Measurements from ENCODE around the gene ATG9B. TPM values are rescaled to one million over a fixed set of nuclear protein-coding genes. Genes with fewer than 3 reads are reported as not detected.

ATG9B gene
- total and polyA plus RNA-seq, 9 of the 15 experiments (the other 6 are each of a cell fraction or from before 2014, with no cell fraction given), result 0.29 to 8.0 (median 2.1) TPM

GRCh38 chr7:151028131-151028947 lies 4.0 kb upstream of the ATG9B start, which contains the start of gene ABCB8 (continued):
- TF ChIP-seq BCLAF1 (IDR thresholded peaks at IDR 0.05; ENCODE audit: borderline replicate concordance in 1 of 2, control insufficient read depth in 1 of 2, low read depth in 2 of 2, low read length in 1 of 2) (peak in 1 of 2 experiments; percentile 69; a peak in 1 of 4 replicates), NCOA4 (IDR thresholded peaks at IDR 0.05; ENCODE audit: partially characterized antibody) (no peak), SNAPC5 (CRISPR knock-in tag; IDR thresholded peaks at IDR 0.05) (no peak), SFPQ (IDR thresholded peaks at IDR 0.05; ENCODE audit: low read depth, low read length) (no peak), SLC30A9 (CRISPR knock-in tag; IDR thresholded peaks at IDR 0.05) (no peak), ZNF449 (CRISPR knock-in tag; IDR thresholded peaks at IDR 0.05) (peak; percentile 27; the same call in 1 of the 2 replicates), JUN (IDR thresholded peaks at IDR 0.05; ENCODE audit: borderline replicate concordance, low read depth, low read length) (peak; percentile 73; the same call in 1 of the 2 replicates), JUN (CRISPR knock-in tag; IDR thresholded peaks at IDR 0.05; ENCODE audit: borderline replicate concordance) (peak; percentile 10; the same call in 1 of the 2 replicates), ZBTB12 (CRISPR knock-in tag; IDR thresholded peaks at IDR 0.05) (0 out of 2 replicates have a peak, but pooled peaks have one; percentile 3), HSF4 (CRISPR knock-in tag; IDR thresholded peaks at IDR 0.05; ENCODE audit: borderline replicate concordance) (no peak), NR0B1 (IDR thresholded peaks at IDR 0.05; ENCODE audit: partially characterized antibody) (no peak), NR3C1 (CRISPR knock-in tag; IDR thresholded peaks at IDR 0.05) (no peak), NFE2 (IDR thresholded peaks at IDR 0.05; ENCODE audit: low read depth) (no peak), ZC3H11A (IDR thresholded peaks at IDR 0.05; ENCODE audit: low read depth, low read length) (no peak; the same call in 1 of the 2 replicates), CEBPG (CRISPR knock-in tag; IDR thresholded peaks at IDR 0.05) (no peak), CEBPG (tag; conservative IDR thresholded peaks at IDR 0.05 in 1 of 2, IDR thresholded peaks at IDR 0.05 in 1 of 2) (no peak)
